Neural cell (in vitro differentiated cells): ENCODE results near the gene UMAD1. TPM values are rescaled to one million over a fixed set of nuclear protein-coding genes. Genes with fewer than 3 reads are reported as not detected.

Experiments
- H2AFZ ChIP-seq: fragments of 200-600, 300-800 bp; sonication (generic), shearing (Covaris generic); 2 replicates; pipeline ENCODE4 v1.6.0; 2014; ENCODE audit warnings: low read depth, mild to moderate bottlenecking, antibody characterized with exemption, low read length, moderate library complexity
- H3F3A ChIP-seq: fragments of 200-600 bp; shearing (Covaris generic); 2 replicates; pipeline ENCODE4 v1.6.1; 2016; ENCODE audit warnings: mild to moderate bottlenecking, moderate library complexity, mixed read lengths, antibody characterized with exemption, low read length; ENCODE audit not compliant: insufficient read depth, poor library complexity, severe bottlenecking
- H3K27ac ChIP-seq: fragments of 200-600, 300-800 bp; sonication (generic), shearing (Covaris generic); 2 replicates; pipeline ENCODE4 v1.5.1; 2014; ENCODE audit warnings: mild to moderate bottlenecking, low read length, moderate library complexity
- H3K27me3 ChIP-seq: fragments of 300-800, 200-600 bp; sonication (generic), shearing (Covaris generic); 2 replicates; pipeline ENCODE4 v1.6.0; 2014; ENCODE audit warnings: mild to moderate bottlenecking, low read depth, low read length, moderate library complexity; ENCODE audit not compliant: insufficient read depth
- H3K36me3 ChIP-seq: fragments of 300-800, 200-600 bp; sonication (generic), shearing (Covaris generic); 2 replicates; pipeline ENCODE4 v1.5.1; 2014; ENCODE audit warnings: mild to moderate bottlenecking, antibody characterized with exemption, low read length, moderate library complexity; ENCODE audit not compliant: insufficient read depth
- H3K4me2 ChIP-seq: fragments of 300-800, 200-600 bp; sonication (generic), shearing (Covaris generic); 2 replicates; pipeline ENCODE4 v1.6.0; 2014; ENCODE audit warnings: mild to moderate bottlenecking, low read length
- H3K4me3 ChIP-seq: fragments of 300-800, 200-600 bp; sonication (generic), shearing (Covaris generic); 2 replicates; pipeline ENCODE4 v1.5.1; 2014; ENCODE audit warnings: mild to moderate bottlenecking, low read length, moderate library complexity
- H3K79me2 ChIP-seq: fragments of 200-600 bp; shearing (Covaris generic); replicated peaks from 2 replicates; pipeline ENCODE4 v1.6.0; 2014; ENCODE audit warnings: mild to moderate bottlenecking, low read length, moderate library complexity; ENCODE audit not compliant: insufficient read depth
- H3K9ac ChIP-seq: fragments of 300-800, 200-600 bp; sonication (generic), shearing (Covaris generic); 2 replicates; pipeline ENCODE4 v1.6.1; 2016; ENCODE audit warnings: mild to moderate bottlenecking, low read length, mixed read lengths
- H3K9me2 ChIP-seq: fragments of 200-600 bp; shearing (Covaris generic); 2 replicates; pipeline ENCODE4 v1.6.1; 2016; ENCODE audit warnings: mild to moderate bottlenecking, low read length, mixed read lengths; ENCODE audit not compliant: insufficient read depth
- H3K9me3 ChIP-seq: fragments of 200-600, 300-800 bp; sonication (generic), shearing (Covaris generic); 2 replicates; pipeline ENCODE4 v1.6.1; 2016; ENCODE audit warnings: mild to moderate bottlenecking, mixed run types, low read length, moderate library complexity, mixed read lengths
- H4K20me1 ChIP-seq: fragments of 200-600 bp; shearing (Covaris generic); 2 replicates; pipeline ENCODE4 v1.6.1; 2016; ENCODE audit warnings: mild to moderate bottlenecking, mixed run types; ENCODE audit not compliant: insufficient read depth
- CTCF ChIP-seq: fragments of 450-650 bp; IDR thresholded peaks from 2 replicates; pipeline ENCODE4 v1.5.1; 2014; ENCODE audit warnings: antibody characterized with exemption, mild to moderate bottlenecking, moderate library complexity; ENCODE audit not compliant: poor library complexity, severe bottlenecking
- EP300 ChIP-seq: fragments of 450-650 bp; conservative IDR thresholded peaks from 2 replicates; pipeline ENCODE4 v1.6.1; 2014; ENCODE audit warnings: antibody characterized with exemption, mild to moderate bottlenecking, moderate library complexity; ENCODE audit not compliant: poor library complexity, severe bottlenecking
- EZH2 ChIP-seq: fragments of 200-600, 300-800 bp; shearing (Covaris generic), sonication (generic); IDR thresholded peaks from 2 replicates; pipeline ENCODE4 v1.6.1; 2014; ENCODE audit warnings: antibody characterized with exemption, low read length, borderline replicate concordance, mild to moderate bottlenecking; ENCODE audit not compliant: insufficient read depth, poor library complexity, severe bottlenecking
- MXI1 ChIP-seq: fragments of 450-650 bp; conservative IDR thresholded peaks from 2 replicates; pipeline ENCODE4 v1.6.1; 2014; ENCODE audit warnings: antibody characterized with exemption, mild to moderate bottlenecking; ENCODE audit not compliant: poor library complexity, severe bottlenecking
- POLR2AphosphoS5 ChIP-seq: IDR thresholded peaks from 2 replicates; pipeline ENCODE4 v1.6.1; 2012
- RAD21 ChIP-seq: fragments of 450-650 bp; conservative IDR thresholded peaks from 2 replicates; pipeline ENCODE4 v1.6.1; 2014; ENCODE audit warnings: antibody characterized with exemption, mild to moderate bottlenecking, moderate library complexity
- REST ChIP-seq: IDR thresholded peaks from 2 replicates; pipeline ENCODE4 v1.6.1; 2012; ENCODE audit warnings: borderline replicate concordance
- SMC3 ChIP-seq: fragments of 450-650 bp; conservative IDR thresholded peaks from 2 replicates; pipeline ENCODE4 v1.6.1; 2014; ENCODE audit warnings: antibody characterized with exemption, mild to moderate bottlenecking, moderate library complexity; ENCODE audit not compliant: poor library complexity
- TAF1 ChIP-seq: IDR thresholded peaks from 2 replicates; pipeline ENCODE4 v1.6.1; 2012; ENCODE audit warnings: low read depth
- polyA plus RNA-seq: library from polyadenylated mRNA; depleted of rRNA; stranded (reverse); fragments of >200 nt; gene quantifications from 2 replicates; pipeline ENCODE4 v1.2.3, GENCODE V29; 2014

Gene UMAD1
- polyA plus RNA-seq, 1 donor from 2014 or later: 14.7 TPM

DNA sequence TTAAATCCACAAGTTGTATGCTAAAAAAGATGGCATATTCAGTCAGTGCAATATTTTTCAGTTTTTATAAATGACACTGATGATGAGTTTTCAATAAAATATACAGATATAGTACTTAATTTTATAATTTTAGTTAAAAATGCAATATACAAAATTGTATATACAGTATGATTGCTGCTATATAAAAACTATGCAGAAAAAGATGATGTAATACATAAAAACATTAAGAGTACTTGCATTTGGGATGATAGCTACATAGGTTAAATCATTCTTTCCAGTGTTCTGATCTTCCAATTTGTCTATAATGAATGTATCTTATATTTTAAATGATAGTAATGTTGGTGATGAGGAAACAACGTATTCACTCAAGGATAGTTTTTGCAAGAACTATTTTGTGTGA lies 169.8 kb downstream of the UMAD1 start:
- H4K20me1 ChIP-seq: no peaks in the 10 kb centered on the region
- no peak overlapping the region for H3K9ac ChIP-seq
- H3K27ac ChIP-seq: no peak overlapping the region
- no peaks in the 10 kb centered on the region for H3F3A ChIP-seq
- no peak for TF ChIP-seq POLR2AphosphoS5
- TF ChIP-seq REST: no peak
- no peak for TF ChIP-seq MXI1
- TF ChIP-seq CTCF: no peak
- no peak overlapping the region for H3K4me2 ChIP-seq
- H3K9me2 ChIP-seq: no peaks in the 10 kb centered on the region
- H3K36me3 ChIP-seq: no peaks in the 10 kb centered on the region
- no peak overlapping the region for H2AFZ ChIP-seq
- H3K4me3 ChIP-seq: no peak overlapping the region
- H3K27me3 ChIP-seq: no peaks in the 10 kb centered on the region
- no peaks in the 10 kb centered on the region for H3K79me2 ChIP-seq
- H3K9me3 ChIP-seq: no peaks in the 10 kb centered on the region

DNA sequence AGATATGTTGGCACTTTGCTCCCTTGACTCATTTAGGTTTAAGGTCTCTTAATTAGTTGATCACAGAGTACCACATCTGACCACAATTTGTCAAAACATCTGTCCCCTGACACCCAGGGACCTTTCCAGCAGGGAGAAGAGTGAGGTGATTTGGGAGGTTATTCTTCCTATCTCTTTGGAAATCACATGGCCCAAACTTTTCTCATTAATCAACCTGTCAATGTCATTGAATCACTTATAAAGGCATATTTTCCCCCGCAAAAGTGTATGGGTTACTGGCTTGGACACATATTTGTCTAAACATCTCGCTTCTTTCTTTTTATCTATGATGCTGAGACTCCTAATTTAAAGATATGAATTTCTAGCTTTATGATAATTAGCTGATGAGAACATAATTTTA lies 170.3 kb downstream of the UMAD1 start:
- H3K4me2 ChIP-seq: no peak overlapping the region
- H3F3A ChIP-seq: no peaks in the 10 kb centered on the region
- TF ChIP-seq RAD21 (no peak), EZH2 (no peak), TAF1 (no peak), MXI1 (no peak), POLR2AphosphoS5 (no peak), CTCF (no peak), REST (no peak), SMC3 (no peak), EP300 (no peak)
- H3K27me3 ChIP-seq: no peaks in the 10 kb centered on the region
- H3K9me3 ChIP-seq: no peaks in the 10 kb centered on the region
- H3K9me2 ChIP-seq: no peaks in the 10 kb centered on the region
- no peak overlapping the region for H3K27ac ChIP-seq
- H3K9ac ChIP-seq: no peak overlapping the region
- no peaks in the 10 kb centered on the region for H3K36me3 ChIP-seq
- H4K20me1 ChIP-seq: no peaks in the 10 kb centered on the region
- H3K4me3 ChIP-seq: no peak overlapping the region
- H3K79me2 ChIP-seq: no peaks in the 10 kb centered on the region
- no peak overlapping the region for H2AFZ ChIP-seq
